B cell (primary cell): Measurements from ENCODE around the gene TYW5. TPM values are rescaled to one million over a fixed set of nuclear protein-coding genes. Genes with fewer than 3 reads are reported as not detected.

Experiments
- ATAC-seq: fragments of 200-7000 bp; cut with Tn5 transposase; one replicate; pipeline ENCODE4 v1.10.0; 2021; ENCODE audit warnings: low read depth, mild to moderate bottlenecking, moderate number of reproducible peaks, moderate library complexity
- CTCF ChIA-PET: fragments of 350-600 bp; sonication (Branson Sonifier 250); formaldehyde crosslinking; loops from one replicate; lab custom pipeline; 2021; ENCODE audit warnings: antibody characterized with exemption, inconsistent platforms; lab: Charles Lee
- POLR2A ChIA-PET: fragments of 350-600 bp; sonication (Branson Sonifier 250); formaldehyde crosslinking; loops from one replicate; lab custom pipeline; 2021; ENCODE audit warnings: antibody characterized with exemption; lab: Charles Lee
- DNase-seq: peaks from one replicate; pipeline ENCODE4 v3.0.0; 2013
- H2AFZ ChIP-seq: 2 replicates; pipeline ENCODE4 v1.6.1; 2012; ENCODE audit warnings: mild to moderate bottlenecking, low read depth, low read length; ENCODE audit not compliant: insufficient read depth, poor library complexity, severe bottlenecking
- H3K27ac ChIP-seq, 2 donors: 1 replicate in 1 of 2; 2 replicates in 1 of 2; pipeline ENCODE4 v1.5.1; 2012 to 2013; ENCODE audit warnings: low read length in 2 of 2, mild to moderate bottlenecking in 2 of 2, moderate library complexity in 1 of 2
- H3K27me3 ChIP-seq, 4 experiments: fragments of 200-600 bp in 1 of 4; sonication (generic) in 1 of 4; replicated peaks in 1 of 4; 1 replicate in 2 of 4; 2 replicates in 2 of 4; pipeline versions ENCODE4 v1.6.1 to v1.7.0; 2013 to 2016; ENCODE audit warnings: low read length in 3 of 4, mild to moderate bottlenecking in 2 of 4, mixed read lengths in 1 of 4, moderate library complexity in 1 of 4; ENCODE audit not compliant: insufficient read depth in 4 of 4, control insufficient read depth in 3 of 4; ENCODE audit errors: control extremely low read depth in 1 of 4
- H3K36me3 ChIP-seq, 2 experiments: replicated peaks in 1 of 2; 1 replicate in 1 of 2; 2 replicates in 1 of 2; pipeline versions ENCODE4 v1.6.1 to v1.7.1; 2013; ENCODE audit warnings: low read length in 1 of 2; ENCODE audit not compliant: insufficient read depth in 2 of 2, control insufficient read depth in 1 of 2; ENCODE audit errors: control extremely low read depth in 1 of 2, extremely low read depth in 1 of 2
- H3K4me1 ChIP-seq, 2 donors: fragments of 200-600 bp in 1 of 2; sonication (generic) in 1 of 2; 1 replicate in 1 of 2; 2 replicates in 1 of 2; pipeline versions ENCODE4 v1.5.1 to v1.6.1; 2013 to 2017; ENCODE audit warnings: low read length in 2 of 2; ENCODE audit not compliant: control insufficient read depth in 2 of 2, insufficient read depth in 2 of 2
- H3K4me2 ChIP-seq: replicated peaks from 2 replicates; pipeline ENCODE3; 2012; ENCODE audit warnings: mild to moderate bottlenecking, low read depth, low read length; ENCODE audit not compliant: poor library complexity, severe bottlenecking
- H3K4me3 ChIP-seq, 5 experiments: fragments of 200-600 bp in 1 of 5; sonication (generic) in 1 of 5; 1 replicate in 3 of 5; 2 replicates in 2 of 5; pipeline versions ENCODE4 v1.5.1 to v1.7.0; 2011 to 2016; ENCODE audit warnings: low read length in 4 of 5, mild to moderate bottlenecking in 4 of 5, low read depth in 2 of 5, control low read depth in 1 of 5, moderate library complexity in 1 of 5; ENCODE audit not compliant: insufficient read depth in 1 of 5; ENCODE audit errors: control extremely low read depth in 1 of 5, extremely low read depth in 1 of 5
- H3K79me2 ChIP-seq: fragments of 200-600 bp; sonication (generic); one replicate; pipeline ENCODE4 v1.6.0; 2016; ENCODE audit warnings: low read length; ENCODE audit not compliant: control insufficient read depth, insufficient read depth
- H3K9ac ChIP-seq: fragments of 200-600 bp; sonication (generic); 2 replicates; pipeline ENCODE4 v1.6.1; 2017; ENCODE audit warnings: mild to moderate bottlenecking, low read length, moderate library complexity
- H3K9me3 ChIP-seq, 3 donors: one replicate each; pipeline versions ENCODE4 v1.6.1 to v1.7.1; 2013; ENCODE audit warnings: low read length in 2 of 3; ENCODE audit not compliant: control insufficient read depth in 2 of 3, insufficient read depth in 1 of 3; ENCODE audit errors: control extremely low read depth in 1 of 3
- H4K20me1 ChIP-seq: 2 replicates; pipeline ENCODE4 v1.6.0; 2012; ENCODE audit warnings: mild to moderate bottlenecking, low read length; ENCODE audit not compliant: insufficient read depth, control insufficient read depth, poor library complexity, severe bottlenecking
- H3K27ac Mint-ChIP-seq: one replicate; pipeline ENCODE4 v1.8.0; 2021; ENCODE audit warnings: mixed read lengths
- H3K27me3 Mint-ChIP-seq: one replicate; pipeline ENCODE4 v1.8.0; 2021; ENCODE audit warnings: mixed read lengths
- H3K4me1 Mint-ChIP-seq: one replicate; pipeline ENCODE4 v1.8.0; 2021; ENCODE audit warnings: mixed read lengths
- H3K4me3 Mint-ChIP-seq: one replicate; pipeline ENCODE4 v1.8.0; 2021; ENCODE audit warnings: mixed read lengths
- H3K9me3 Mint-ChIP-seq: one replicate; pipeline ENCODE4 v1.8.0; 2022; ENCODE audit warnings: mixed read lengths; ENCODE audit not compliant: insufficient read depth
- CTCF ChIP-seq: fragments of 200-600 bp; IDR thresholded peaks from one replicate; pipeline ENCODE4 v1.8.0; 2022; ENCODE audit warnings: antibody characterized with exemption, mild to moderate bottlenecking
- EZH2 ChIP-seq: IDR thresholded peaks from 2 replicates; pipeline ENCODE4 v1.6.1; 2012; ENCODE audit warnings: borderline replicate concordance, low read depth, mild to moderate bottlenecking, moderate library complexity, low read length; ENCODE audit not compliant: insufficient read depth, poor library complexity, severe bottlenecking
- WGBS: methylation state at CpG from one replicate; pipeline ENCODE4 v1.1.5; 2013; ENCODE audit warnings: missing lambda C conversion rate; ENCODE audit not compliant: insufficient coverage; 5-methylcytosine and 5-hydroxymethylcytosine counted together
- intact Hi-C: fragments of 100-400 bp; cut with micrococcal nuclease; formaldehyde crosslinking; loops from one replicate; pipeline ENCODE4 v1.10.0; 2022
- polyA plus RNA-seq: library from polyadenylated mRNA; depleted of rRNA; stranded (reverse); fragments of >200 nt; gene quantifications from 2 replicates; pipeline ENCODE4 v1.2.3, GENCODE V29; 2012
- total RNA-seq, 2 donors: library from RNA; stranded (reverse); fragments of 120-200 nt in 1 of 2; gene quantifications; 1 replicate in 1 of 2; 2 replicates in 1 of 2; pipeline versions ENCODE4 v1.2.3 to v1.2.4, GENCODE V29; 2013 to 2022

The TYW5 gene
- total and polyA plus RNA-seq, 2 donors (not counting 1 experiment from before 2014, with no cell fraction given), result 4.5 to 15.0 TPM

- no peak overlapping the region for H3K27ac ChIP-seq
- H3K4me3 Mint-ChIP-seq, result no peak overlapping the region
- H3K9me3 ChIP-seq, result no peaks in the 10 kb centered on the region
- CTCF ChIA-PET, result no interaction called here
- H3K4me2 ChIP-seq, result no peak overlapping the region
- no peak overlapping the region for H3K9ac ChIP-seq
- H3K27ac Mint-ChIP-seq, result no peak overlapping the region
- intact Hi-C loops, result no loop called here
- ATAC-seq, result no peak
- H4K20me1 ChIP-seq, result peaks cover 4% of the 10 kb centered on the region
- H3K27me3 Mint-ChIP-seq, result no peaks in the 10 kb centered on the region
- H3K4me1 ChIP-seq, result peaks cover 12 to 15% of the 10 kb centered on the region in 2 donors
- H3K27me3 ChIP-seq, result no peaks in the 10 kb centered on the region
- WGBS, result 95% methylated on average over 4 of the region's 5 CpGs
- peaks cover 13 to 24% of the 10 kb centered on the region in 2 experiments for H3K36me3 ChIP-seq
- no peak for TF ChIP-seq CTCF
- TF ChIP-seq EZH2, result no peak
- no peak overlapping the region for H3K4me3 ChIP-seq
- peaks cover 48% of the 10 kb centered on the region for H3K79me2 ChIP-seq
- H3K4me1 Mint-ChIP-seq, result peaks cover 29% of the 10 kb centered on the region
- H3K9me3 Mint-ChIP-seq, result no peaks in the 10 kb centered on the region
- POLR2A ChIA-PET, result no interaction called here
- no peak overlapping the region for H2AFZ ChIP-seq
- no peak for DNase-seq
Measured at GRCh38 chr2:199950396-199950795, 4.9 kb downstream of the TYW5 start.

GRCh38 chr2:199946836-199947235, 8.5 kb downstream of the TYW5 start:
- Histone ChIP-seq H2AFZ (no peak overlapping the region), H3K27me3 (no peaks in the 10 kb centered on the region), H3K4me3 (no peak overlapping the region), H3K79me2 (peaks cover 24% of the 10 kb centered on the region), H3K9me3 (no peaks in the 10 kb centered on the region), H3K27ac (no peak overlapping the region), H3K4me2 (no peak overlapping the region), H3K9ac (no peak overlapping the region), H3K36me3 (peaks cover 13 to 37% of the 10 kb centered on the region in 2 experiments), H3K4me1 (no peaks in the 10 kb centered on the region), H4K20me1 (no peaks in the 10 kb centered on the region)
- POLR2A ChIA-PET, result no interaction called here
- ATAC-seq, result no peak
- Mint-ChIP-seq H3K9me3 (no peaks in the 10 kb centered on the region), H3K4me3 (no peak overlapping the region), H3K4me1 (peaks cover 3% of the 10 kb centered on the region), H3K27ac (no peak overlapping the region), H3K27me3 (no peaks in the 10 kb centered on the region)
- no peak for DNase-seq
- intact Hi-C loops, result no loop called here
- TF ChIP-seq EZH2, result no peak
- TF ChIP-seq CTCF, result no peak
- CTCF ChIA-PET, result no interaction called here
